ENCODE data around the gene ITGB2. TPM values are rescaled to one million over a fixed set of nuclear protein-coding genes. Genes with fewer than 3 reads are reported as not detected.

Gene ITGB2
- total RNA-seq, 2 donors from 2014 or later = 6.8 to 33.1 TPM

DNA sequence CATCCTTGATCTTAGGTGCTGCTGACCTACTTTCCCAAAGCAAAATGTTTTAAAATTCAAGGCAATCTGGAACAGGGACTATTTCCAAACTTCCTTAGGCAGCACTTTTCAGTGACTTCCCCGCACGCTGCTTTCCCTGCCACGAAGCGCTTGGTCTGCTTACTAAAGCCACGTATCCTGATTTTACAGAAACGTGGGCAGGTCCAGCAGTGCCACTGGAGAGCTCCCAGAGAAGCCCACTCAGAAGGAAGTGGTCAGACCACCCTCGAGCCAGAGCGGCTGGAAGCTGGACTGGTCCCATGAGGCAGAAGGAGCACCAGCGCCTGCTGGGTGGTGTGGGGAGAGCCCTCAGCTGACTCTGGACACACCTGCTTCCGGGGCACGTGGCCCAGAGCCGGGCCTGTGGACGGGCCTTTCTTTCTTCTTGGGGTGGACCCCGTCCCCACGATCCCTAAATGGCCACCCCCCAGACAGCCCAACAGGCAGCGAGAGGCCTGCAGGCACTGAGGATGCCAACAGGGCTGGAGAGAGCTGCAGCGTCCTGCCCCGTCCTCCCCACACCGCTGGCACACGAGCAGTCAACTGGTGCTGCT is 70.4 kb downstream of the ITGB2 start:
- intact Hi-C loops (cut with DNase I, micrococcal nuclease) = no loop called here
- ATAC-seq (peak; percentile 32), DNase-seq (peak in 1 of 2 donors; percentile 50)

DNA sequence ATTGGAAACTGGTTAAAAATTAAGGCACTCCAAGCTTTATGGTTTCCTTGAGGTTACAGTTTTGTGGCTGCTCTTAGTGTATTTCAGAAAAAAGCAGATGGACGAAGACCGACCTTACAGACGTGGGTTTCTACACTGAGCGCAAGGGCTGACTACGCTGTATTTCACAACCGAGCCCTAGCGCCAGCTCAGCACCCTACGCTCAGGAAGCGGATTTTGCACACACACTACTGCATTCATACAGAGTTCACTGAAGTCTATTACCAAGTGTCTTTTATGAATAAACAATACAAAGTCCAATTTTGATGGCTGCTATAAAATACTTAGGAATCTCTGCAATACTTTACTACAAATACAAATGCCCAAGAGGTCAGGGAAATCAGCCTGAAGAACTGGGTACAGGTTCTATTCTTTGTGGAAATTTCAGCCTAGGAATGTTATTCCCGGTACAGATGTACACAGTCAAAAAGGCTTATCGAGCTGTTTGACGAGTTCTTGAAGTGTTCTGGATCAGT is 71.0 kb downstream of the ITGB2 start:
- ATAC-seq = peak; percentile 71
- peak; percentile 60 to 74 for DNase-seq
- intact Hi-C loops (cut with DNase I, micrococcal nuclease) = no loop called here

DNA sequence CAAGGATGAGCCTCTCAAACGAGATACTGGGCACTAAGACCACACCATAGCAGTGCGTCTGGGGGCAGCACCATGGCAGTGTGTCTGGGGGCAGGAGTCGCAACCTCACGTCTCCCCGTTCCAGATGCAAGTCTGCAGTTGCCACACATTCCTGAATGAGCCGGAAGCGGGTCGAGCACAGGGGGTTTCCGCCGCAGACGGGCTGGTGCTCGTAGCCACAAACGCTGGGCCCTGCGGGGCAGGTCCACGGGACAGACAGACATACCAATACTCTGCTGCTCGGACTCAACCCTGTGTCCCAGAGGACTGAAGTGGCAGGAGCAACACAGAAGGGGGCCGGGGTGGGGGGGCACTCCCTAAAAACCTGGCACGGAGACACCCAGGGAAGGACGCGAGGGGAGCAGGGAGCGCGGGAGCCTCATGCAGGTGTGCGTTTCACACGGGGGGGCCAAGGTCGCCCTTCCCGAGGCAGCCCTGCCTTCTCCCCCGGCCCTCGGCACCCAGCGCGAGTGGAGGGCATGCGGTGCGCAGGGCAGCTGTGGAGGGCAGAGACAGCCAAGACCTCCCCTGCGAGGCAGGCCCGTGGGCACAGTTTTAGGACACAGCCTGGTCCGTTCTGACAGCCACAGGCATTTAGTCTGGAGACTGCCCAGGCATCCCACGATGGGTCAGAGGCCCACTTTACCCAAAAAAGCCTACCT is 71.7 kb downstream of the ITGB2 start:
- DNase-seq (no peak), ATAC-seq (no peak)
- intact Hi-C loops (cut with DNase I, micrococcal nuclease) = no loop called here

DNA sequence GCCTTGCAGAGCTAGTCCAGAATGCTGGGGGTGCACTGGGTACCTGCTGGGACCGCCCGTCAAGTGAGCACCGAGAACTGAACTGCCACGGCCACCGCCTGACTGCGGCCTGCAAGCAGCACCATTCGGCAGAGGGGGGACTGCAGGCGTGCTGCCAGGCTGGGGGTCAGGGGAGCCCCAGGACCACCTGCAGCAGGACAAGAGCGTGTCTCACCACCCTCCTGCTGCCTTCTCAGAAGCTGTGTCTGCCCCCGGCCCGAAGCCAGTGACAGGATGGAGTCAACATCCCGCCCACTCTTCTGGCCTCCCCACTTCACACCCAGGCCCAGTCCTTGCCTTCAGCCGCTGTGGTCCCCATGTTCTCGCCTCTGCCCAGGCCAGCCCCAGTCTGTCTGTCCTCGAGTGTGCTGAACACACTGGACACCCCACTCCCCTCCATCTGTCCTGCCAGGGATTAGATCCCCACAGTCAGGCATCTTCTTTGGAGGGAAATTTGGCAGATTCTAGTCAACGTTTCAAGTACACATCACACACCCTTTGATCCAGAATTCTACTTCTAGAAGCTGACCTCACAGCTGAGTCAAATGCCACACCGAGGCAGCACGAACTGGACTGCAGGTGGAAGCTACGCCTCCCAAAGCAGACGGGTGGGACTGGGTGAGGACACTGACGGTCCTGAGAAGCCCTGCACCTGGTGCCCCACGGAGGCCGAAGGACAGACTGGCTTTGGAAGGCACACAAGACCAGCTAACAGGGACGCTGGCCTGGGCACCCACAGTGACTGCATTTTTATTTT is 73.2 kb downstream of the ITGB2 start:
- DNase-seq (no peak), ATAC-seq (no peak)
- intact Hi-C loops (cut with DNase I, micrococcal nuclease) = no loop called here

DNA sequence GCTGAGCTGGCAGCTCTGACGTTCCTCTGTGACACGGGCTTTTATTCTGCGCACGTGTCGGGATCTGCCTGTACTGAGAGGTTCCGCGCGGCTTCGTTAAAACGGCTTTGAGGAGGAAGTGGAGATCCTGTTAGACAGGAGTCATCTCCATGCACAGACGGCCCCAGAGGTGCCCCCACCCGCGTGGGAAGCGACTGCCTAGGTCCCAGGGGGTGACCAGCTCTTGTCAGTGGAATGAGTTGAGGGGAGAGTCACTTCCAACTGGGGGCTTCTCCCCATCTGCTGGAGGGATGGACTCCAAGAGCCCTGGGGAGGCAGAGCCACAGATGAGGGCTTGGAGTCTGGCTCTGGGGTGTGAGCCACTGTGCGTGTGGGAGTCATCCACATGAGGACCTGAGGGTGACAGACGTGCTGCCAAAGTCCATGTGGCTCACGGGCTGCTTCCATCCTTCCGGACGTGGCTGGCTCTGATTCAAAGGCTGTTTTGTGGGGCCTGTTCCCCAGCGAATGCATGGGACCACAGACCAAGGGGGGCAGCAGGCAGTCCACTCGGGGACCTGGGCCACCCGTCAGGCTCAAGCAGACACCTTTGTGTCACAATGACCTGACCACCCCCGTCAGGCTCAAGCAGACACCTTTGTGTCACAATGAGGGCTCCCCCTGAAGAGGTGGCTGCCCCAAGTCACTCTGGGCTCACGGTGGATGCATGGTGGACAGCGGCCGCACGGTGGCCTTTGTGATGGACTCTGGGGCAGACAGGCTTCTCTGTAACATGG is 74.0 kb downstream of the ITGB2 start:
- intact Hi-C loops (cut with DNase I, micrococcal nuclease) = no loop called here
- DNase-seq (peak; percentile 70 to 81), ATAC-seq (peak; percentile 39)

DNA sequence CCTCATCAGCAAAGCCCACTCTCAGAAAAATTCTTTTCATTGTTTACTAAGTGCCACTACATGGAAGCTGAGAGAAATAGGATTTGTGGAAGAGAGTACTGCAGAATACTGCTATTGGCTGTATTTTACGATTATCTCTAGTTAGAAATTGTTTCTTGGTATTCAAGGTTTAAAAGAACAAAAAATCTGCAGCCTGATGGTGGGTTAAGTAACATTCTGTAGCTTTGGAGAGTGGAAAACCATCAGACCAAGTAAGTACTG is 74.5 kb downstream of the ITGB2 start:
- intact Hi-C loops (cut with DNase I, micrococcal nuclease) = no loop called here
- no peak for DNase-seq
- ATAC-seq = no peak

DNA sequence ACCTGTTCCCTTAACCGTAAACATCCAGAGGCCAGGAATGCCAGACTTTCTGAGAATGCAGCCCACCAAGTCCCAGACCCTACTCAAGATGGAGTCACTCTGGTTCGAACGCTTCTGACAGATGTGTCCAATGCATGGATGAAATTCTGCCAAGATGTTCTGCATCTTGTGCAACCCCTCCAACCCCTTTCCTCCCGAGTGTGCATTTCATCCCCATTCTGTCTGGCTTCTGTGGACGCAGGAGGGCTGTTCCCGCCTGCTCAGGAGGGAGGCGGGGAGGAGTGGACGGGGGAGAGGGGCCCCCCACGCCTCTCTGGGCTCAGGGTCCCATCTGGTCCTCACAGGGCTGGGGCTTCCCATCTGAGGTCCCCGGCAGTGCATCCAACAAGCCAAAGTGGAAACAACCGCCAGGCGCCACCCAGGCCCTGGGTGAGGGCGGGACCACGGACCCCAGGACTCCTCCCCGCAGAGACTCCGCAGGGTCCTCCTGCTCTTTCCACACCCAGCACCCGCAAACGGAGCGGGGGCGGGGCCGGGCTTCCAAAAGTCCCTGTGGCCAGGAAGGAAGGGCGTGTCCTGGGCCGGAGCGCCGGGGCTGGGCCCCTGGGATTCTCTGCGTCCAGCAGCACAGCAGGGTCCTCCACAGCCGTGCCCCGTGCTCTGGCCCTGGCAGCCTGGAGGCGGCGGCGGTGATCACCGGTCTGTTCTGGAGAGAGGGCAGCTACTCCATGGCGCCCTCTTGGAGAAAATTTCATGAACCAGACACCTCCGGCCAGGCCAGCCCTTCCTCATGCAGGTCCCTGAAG is 75.1 kb downstream of the ITGB2 start:
- peak; percentile 44 for ATAC-seq
- intact Hi-C loops (cut with DNase I, micrococcal nuclease) = no loop called here
- peak; percentile 73 for DNase-seq

DNA sequence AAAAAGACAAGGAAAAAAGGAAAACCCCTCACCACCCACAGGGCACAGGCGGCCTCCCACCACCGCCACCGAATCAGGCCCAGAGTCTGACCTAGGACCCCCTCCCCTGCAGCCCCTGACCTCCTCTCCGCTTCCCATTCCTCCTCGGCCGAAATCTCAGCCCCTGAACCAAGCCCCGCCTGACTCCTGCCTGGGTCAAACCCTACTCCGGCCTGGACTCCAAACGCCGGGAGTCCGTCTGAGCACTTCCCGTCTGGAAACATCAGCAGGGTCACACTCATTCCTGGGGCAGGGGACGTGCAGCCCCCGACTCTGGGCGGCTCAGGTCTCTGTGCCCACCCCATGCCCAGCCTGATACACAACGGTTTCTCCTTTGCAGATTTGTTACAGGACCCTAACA is 76.4 kb downstream of the ITGB2 start:
- ATAC-seq (no peak), DNase-seq (no peak)
- intact Hi-C loops (cut with DNase I, micrococcal nuclease) = no loop called here

DNA sequence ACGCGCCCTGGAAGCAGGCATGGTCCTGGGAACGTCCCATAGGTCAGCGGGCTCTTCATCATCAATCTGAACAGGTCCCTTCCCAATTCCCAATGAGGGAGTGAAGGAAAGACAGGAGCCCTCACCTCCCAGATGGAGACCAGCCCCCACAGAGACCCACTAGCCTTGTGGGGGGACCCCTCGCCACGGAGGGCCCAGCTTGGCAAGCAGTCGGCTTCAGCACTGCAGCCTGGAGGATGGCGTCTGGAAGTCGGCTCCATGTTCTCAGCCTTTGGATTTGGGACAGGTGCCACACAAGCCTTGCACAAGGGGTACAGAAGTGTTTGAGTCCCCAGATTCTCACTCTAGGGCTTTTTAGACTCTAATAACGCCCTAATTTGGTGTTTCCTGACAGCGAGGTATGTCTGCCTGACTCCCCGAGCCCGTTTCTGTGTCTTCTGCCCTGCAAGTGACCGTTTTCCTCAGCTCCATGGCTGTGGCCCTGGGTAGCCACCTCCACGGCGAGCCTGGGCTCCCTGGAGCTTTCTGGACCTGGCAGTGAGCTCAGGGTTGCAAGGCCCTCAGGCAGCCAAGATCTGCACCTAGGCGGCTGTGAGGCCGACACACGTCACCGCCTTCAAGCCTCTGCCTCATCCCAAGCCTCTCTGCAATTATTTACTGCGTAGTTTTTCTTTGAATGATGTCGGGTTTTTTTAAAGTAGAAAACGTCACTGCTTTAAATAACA is 77.8 kb downstream of the ITGB2 start:
- ATAC-seq = no peak
- intact Hi-C loops (cut with DNase I, micrococcal nuclease) = no loop called here
- no peak for DNase-seq

DNA sequence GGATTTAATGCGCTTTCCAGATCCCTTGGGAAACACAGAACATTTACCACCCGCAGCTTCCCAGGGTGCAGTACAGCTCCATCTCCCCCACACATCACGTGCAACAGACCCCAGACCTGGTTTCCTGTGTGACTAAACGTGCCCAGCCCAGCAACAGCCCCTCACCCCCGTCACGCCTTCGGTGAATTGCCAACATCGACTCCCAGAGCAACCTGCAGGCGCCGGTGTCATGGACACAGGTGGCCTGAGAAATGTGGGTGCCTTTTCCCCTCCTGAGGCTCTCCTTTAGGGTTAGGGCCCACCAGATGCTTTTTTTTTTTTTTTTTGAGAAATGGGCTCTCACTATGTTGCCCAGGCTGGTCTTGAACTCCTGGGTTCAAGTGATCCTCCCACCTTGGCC is 78.6 kb downstream of the ITGB2 start:
- ATAC-seq (no peak), DNase-seq (no peak)
- intact Hi-C loops (cut with DNase I, micrococcal nuclease) = no loop called here

DNA sequence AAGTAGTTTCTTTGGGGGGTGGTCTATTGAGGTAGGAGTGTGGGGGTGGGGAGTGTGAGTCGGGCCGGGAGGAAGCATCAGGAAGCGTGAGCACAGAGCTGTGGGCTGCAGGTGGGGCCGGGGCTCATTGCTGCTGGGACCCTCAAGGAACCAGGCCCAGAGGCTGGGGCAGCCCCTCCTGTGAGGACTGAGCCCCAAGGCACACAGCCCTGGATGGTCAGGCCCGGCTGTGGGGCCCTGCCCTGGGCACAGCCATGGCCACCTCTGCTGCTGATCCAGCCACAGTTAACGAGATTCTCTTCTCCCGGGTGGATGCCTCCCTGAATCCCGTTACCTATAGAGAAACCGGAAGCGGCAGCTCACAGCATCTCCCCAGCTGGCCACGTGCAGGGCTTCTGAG is 79.9 kb downstream of the ITGB2 start:
- intact Hi-C loops (cut with DNase I, micrococcal nuclease) = no loop called here
- no peak for DNase-seq
- ATAC-seq = no peak

DNA sequence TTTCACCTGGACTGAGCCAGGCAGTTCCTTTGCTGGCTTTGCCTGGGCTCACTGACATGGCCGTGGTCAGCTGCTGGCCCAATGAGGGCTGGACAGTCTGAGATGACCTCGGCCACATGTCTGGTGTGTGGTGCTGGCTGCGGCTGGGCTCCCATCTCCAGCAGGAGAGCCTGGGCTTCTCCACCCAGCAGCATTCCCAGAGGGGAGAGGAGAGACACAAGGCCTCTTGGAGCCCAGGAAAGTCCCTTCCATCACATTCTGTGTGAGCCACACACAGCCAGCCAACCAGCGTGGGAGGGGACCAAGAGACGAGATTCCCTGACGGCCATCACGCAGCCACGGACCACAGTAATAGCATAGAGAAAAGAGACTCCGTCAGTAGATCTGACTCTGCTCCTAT is 81.7 kb downstream of the ITGB2 start:
- DNase-seq (no peak), ATAC-seq (no peak)
- intact Hi-C loops (cut with DNase I, micrococcal nuclease) = no loop called here

DNA sequence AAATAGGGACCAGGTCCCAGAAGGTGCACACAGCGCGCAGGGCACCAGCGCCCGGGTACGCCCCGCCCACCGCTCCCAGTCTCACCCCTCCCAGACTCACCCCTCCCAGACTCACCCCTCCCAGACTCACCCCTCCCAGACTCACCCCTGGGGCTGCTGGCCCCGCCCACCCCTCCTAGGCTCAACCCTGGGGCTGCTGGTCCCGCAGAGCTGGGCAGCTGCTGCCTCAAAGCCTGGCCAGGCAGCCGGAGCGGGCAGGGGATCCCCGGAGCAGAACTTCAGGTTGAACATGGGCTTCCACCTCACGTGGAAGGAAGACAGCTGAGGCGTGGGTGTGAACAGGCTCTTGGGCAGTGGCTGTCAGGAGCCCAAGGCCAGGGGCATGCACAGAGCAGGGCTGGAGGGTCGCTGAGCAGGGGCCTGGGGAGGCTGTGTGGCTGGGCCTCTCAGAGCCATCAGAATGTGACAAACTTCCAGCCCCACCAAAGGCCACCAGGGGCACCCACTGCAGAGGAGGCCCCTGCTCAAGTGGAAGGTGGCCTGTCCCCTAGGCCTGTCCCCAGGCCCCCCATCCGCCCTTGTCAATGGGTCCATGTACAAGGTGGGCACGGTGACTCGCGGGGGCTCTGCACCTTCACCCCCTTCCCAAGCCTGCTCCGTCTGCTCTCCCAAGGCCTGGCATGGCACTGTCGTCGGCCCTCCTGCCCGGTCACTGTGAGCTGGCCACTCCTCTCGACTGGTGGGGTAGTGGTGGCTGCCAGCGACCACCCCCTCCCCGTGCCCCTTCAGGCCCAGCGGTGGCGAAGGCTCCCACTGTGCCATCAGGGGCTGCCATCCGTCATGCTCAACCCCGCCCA is 82.4 kb downstream of the ITGB2 start:
- ATAC-seq (peak; percentile 54), DNase-seq (peak in 1 of 2 donors; percentile 44)
- intact Hi-C loops (cut with DNase I, micrococcal nuclease) = no loop called here

DNA sequence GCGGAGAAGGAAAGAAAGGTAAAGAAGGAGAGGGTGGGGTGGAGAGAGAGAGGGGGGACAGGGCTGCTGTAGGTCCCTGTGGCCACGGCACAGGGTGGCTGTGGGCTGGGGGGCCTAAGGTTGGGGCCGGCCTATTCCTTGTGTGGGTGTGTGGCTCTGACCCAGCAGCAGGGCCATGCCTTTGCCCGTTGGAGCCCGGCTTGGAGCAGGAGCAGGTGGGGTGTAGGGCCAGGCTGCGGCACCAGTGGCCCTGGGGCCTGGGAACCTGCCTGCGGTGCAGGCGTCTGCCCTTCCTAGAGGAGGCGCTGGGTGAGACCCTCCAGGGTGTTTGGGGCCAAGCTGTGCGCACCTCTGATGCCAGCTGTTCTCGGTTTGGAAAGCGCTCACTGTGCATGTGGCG is 83.2 kb downstream of the ITGB2 start:
- ATAC-seq (no peak), DNase-seq (no peak)
- intact Hi-C loops (cut with DNase I, micrococcal nuclease) = no loop called here

DNA sequence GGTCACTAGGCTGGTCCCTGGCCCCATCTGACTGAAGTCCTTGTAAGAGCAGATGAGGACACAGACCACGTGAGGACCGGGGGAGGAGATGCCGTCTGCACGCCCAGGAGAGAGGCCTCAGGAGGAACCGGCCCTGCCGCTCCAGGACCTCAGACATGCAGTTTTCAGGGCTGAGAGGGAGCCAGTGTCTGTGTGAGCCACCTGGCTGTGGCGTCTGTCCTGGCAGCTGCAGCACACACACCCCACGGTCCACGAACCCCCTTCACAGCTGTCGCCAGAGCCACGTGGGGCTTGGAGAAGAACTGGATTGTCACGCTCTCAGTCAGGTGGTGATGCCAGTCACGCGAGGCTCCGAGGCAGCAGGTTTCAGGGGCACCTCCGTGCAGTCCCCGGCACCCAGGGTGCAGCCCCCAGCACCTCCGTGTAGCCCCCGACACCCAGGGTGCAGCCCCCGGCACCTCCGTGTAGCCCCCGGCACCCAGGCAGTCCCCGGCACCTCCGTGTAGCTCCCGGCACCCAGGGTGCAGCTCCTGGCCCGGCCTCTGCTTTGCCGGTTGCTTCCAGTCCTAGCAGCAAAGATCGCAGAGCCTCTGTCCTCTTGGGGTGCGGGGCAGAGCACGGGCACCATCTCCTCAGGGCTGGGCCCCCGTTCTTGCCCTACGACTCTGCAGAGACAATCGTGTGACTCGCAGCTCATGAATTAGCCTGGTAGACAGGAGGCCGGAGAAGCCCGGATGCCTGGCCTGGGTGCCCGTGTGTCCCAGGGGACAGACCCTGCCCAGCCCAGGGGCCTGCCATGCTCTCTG is 83.8 kb downstream of the ITGB2 start:
- intact Hi-C loops (cut with DNase I, micrococcal nuclease) = no loop called here
- DNase-seq (no peak), ATAC-seq (peak; percentile 68)

DNA sequence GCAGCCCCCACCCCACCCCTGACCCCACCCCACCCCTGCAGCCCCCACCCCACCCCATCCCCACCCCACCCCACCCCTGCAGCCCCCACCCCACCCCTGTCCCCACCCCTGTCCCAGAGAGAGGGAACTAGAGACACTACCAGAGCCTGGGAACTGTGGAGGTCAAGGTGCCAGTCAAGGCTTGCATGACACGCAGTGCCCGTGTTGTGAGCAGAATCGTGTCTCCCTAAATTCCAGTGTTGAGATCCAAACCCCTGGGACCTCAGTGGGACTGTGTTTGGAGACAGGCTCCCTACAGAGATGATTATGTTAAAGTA is 84.4 kb downstream of the ITGB2 start:
- intact Hi-C loops (cut with DNase I, micrococcal nuclease) = no loop called here
- no peak for DNase-seq
- no peak for ATAC-seq

Measured in left colon (tissue), 2 donors.